Activated CD8-positive, alpha-beta memory T cell treated with anti-CD3 and anti-CD28 coated beads, Interleukin-2, amount 10 ng/mL, durations not matched to agents 7 days and 5 days (primary cell): ENCODE results near the gene RNF224. TPM values are rescaled to one million over a fixed set of nuclear protein-coding genes. Genes with fewer than 3 reads are reported as not detected.

Source experiments
- ATAC-seq: fragments of 150-1000 bp; cut with Tn5 transposase; one replicate; pipeline ENCODE4 v1.10.0; 2021; ENCODE audit warnings: moderate library complexity
- CTCF ChIA-PET: fragments of 350-600 bp; sonication (Branson Sonifier 250); formaldehyde crosslinking; loops from one replicate; lab custom pipeline; 2021; ENCODE audit warnings: antibody characterized with exemption; lab: Charles Lee
- DNase-seq: peaks from one replicate; pipeline ENCODE4 v3.0.0-alpha.2; 2020
- H3K27ac Mint-ChIP-seq: one replicate; pipeline ENCODE4 v1.8.0; 2021; ENCODE audit warnings: mild to moderate bottlenecking, mixed read lengths
- H3K27me3 Mint-ChIP-seq: one replicate; pipeline ENCODE4 v1.8.0; 2021; ENCODE audit warnings: mixed read lengths
- H3K36me3 Mint-ChIP-seq: one replicate; pipeline ENCODE4 v1.8.0; 2021; ENCODE audit warnings: mild to moderate bottlenecking, mixed read lengths
- H3K4me1 Mint-ChIP-seq: one replicate; pipeline ENCODE4 v1.8.0; 2021; ENCODE audit warnings: mixed read lengths
- H3K4me3 Mint-ChIP-seq: one replicate; pipeline ENCODE4 v1.8.0; 2021; ENCODE audit warnings: mild to moderate bottlenecking, moderate library complexity, mixed read lengths
- H3K9me3 Mint-ChIP-seq: one replicate; pipeline ENCODE4 v1.8.0; 2022; ENCODE audit warnings: low read depth, mixed read lengths
- total RNA-seq, 2 experiments: library from RNA; stranded (reverse); gene quantifications; one replicate each; pipeline ENCODE4 v1.2.3, GENCODE V29; 2021

RNF224 gene
- total RNA-seq, 2 experiments from 2014 or later, result not detected

DNA sequence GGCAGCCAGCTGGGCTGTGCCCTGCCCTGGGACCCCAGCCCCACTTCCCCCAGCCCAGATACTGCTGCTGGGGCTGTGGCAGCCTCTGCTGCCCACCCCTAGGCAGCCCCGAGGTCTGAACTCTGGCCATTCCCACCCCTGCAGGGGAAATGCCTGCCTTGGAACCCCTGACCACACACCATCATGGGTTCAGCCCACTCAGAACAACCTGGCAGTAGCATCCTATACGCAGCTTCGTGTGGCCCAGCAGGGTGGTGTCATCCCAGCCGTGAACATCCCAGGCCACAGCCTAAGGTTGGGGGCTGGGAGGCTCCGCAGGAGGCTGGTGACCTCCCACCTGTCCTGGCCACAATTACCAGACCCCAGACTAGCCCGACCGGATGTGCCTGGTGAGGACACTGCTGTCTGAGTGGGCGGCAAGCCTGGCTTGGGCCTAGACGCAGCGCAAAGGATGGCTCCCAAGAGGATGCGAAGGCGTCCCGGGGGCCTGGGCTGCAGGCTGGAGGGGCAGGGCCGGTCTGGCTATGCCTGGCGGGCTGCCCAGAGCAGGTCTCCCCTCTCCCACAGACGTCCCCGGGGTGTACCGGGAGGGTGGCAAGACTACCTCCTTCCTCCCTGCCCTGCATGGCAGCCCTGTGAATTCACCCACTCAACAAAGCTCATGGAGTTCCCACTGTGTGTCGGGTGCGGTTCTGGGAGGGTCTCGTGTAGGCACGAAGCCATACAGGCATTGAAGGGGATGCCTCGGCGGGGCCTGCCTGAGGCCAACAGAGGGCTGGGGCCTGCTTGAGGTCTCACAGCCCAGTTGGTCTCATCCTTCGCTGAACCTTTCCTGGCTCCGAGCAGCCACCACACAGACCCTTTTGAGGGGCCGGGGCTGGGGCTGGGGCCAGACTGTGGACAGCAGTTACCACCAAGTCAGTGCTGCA lies 1.9 kb downstream of the RNF224 start:
- H3K27ac Mint-ChIP-seq, result no peak overlapping the region
- no peaks in the 10 kb centered on the region for H3K36me3 Mint-ChIP-seq
- CTCF ChIA-PET, result interaction anchor here (0.6 to 3.2 kb wide), 6 partner anchors 11 to 284 kb away, joined by 3 to 19 read pairs (median 4); partner anchors contain the start of genes ANAPC2 and SSNA1

GRCh38 chr9:137229903-137230704 lies 2.8 kb downstream of the RNF224 start:
- no peaks in the 10 kb centered on the region for H3K9me3 Mint-ChIP-seq
- H3K4me3 Mint-ChIP-seq, result no peak overlapping the region
- CTCF ChIA-PET, result interaction anchor here (0.9 to 2.3 kb wide), 6 partner anchors 10 to 184 kb away, joined by 3 to 7 read pairs (median 4); partner anchors contain the start of genes ANAPC2 and SSNA1

More for the DNA sequence above, 1.9 kb downstream of the RNF224 start:
- ATAC-seq, result no peak
- Mint-ChIP-seq H3K9me3 (no peaks in the 10 kb centered on the region), H3K4me3 (no peak overlapping the region), H3K27me3 (no peaks in the 10 kb centered on the region), H3K4me1 (peaks cover 11% of the 10 kb centered on the region)
- DNase-seq, result no peak

GRCh38 chr9:137230705-137231371 lies 3.5 kb downstream of the RNF224 start, which contains the start of gene SLC34A3:
Gene SLC34A3, plus strand, starts transcription at chr9:137230901. Its CDS starts 802 bp downstream, at chr9:137231703.
- H3K4me1 Mint-ChIP-seq, result peaks cover 2% of the 10 kb centered on the region
- H3K27ac Mint-ChIP-seq, result no peak within 1 kb of the TSS
- H3K4me3 Mint-ChIP-seq, result no peak within 1 kb of the TSS
- no peaks in the 10 kb centered on the region for H3K27me3 Mint-ChIP-seq
- CTCF ChIA-PET, result interaction anchor here (0.9 to 2.3 kb wide), 6 partner anchors 9 to 184 kb away, joined by 3 to 7 read pairs (median 4); partner anchors contain the start of genes ANAPC2 and SSNA1
- no peaks in the 10 kb centered on the region for H3K9me3 Mint-ChIP-seq
- no peaks in the 10 kb centered on the region for H3K36me3 Mint-ChIP-seq
- ATAC-seq, result no peak
- DNase-seq, result no peak

More at GRCh38 chr9:137229903-137230704, 2.8 kb downstream of the RNF224 start:
- H3K4me1 Mint-ChIP-seq, result peaks cover 6% of the 10 kb centered on the region
- DNase-seq (no peak), ATAC-seq (no peak)
- no peaks in the 10 kb centered on the region for H3K27me3 Mint-ChIP-seq
- no peaks in the 10 kb centered on the region for H3K36me3 Mint-ChIP-seq
- H3K27ac Mint-ChIP-seq, result no peak overlapping the region

DNA sequence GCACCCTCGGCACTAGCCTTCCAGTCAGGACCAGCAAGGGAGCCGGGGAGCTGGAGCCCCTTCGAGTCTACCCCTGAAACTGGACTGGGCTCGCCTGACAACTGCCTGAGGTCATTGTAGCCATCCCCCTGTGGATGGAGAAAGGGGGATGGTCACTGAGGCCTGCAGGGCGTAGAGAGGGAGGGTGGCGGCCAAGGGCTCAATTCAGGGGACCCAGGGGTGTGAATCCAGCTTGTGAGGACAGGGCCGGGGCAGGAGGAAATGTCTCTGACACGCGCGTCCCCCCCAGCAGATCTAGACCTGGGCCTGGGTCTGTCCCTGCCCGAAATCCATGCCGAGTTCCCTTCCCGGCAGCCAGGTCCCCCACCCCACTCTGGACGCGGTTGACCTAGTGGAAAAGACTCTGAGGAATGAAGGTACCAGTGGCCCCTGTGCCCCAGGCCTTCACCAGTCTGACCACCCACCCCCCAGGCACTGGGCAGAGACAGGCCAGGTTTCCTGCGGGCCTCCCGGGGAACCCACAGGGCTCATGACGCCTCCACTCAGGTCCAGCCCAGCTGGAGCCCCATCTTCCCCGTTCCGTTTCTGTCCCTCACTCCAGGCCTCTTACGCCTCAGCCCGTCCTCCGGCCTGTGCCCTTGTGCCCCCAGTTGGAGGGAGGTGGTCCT lies 4.2 kb downstream of the RNF224 start:
- no peaks in the 10 kb centered on the region for H3K27me3 Mint-ChIP-seq
- no peak for DNase-seq
- H3K27ac Mint-ChIP-seq, result no peak overlapping the region
- peaks cover 2% of the 10 kb centered on the region for H3K4me1 Mint-ChIP-seq
- H3K36me3 Mint-ChIP-seq, result no peaks in the 10 kb centered on the region
- no peak overlapping the region for H3K4me3 Mint-ChIP-seq
- CTCF ChIA-PET, result interaction anchor here (1.6 to 2.3 kb wide), 2 partner anchors 9 to 136 kb away, joined by 5 to 7 read pairs; no protein-coding TSS in a partner anchor
- no peak for ATAC-seq
- H3K9me3 Mint-ChIP-seq, result no peaks in the 10 kb centered on the region

DNA sequence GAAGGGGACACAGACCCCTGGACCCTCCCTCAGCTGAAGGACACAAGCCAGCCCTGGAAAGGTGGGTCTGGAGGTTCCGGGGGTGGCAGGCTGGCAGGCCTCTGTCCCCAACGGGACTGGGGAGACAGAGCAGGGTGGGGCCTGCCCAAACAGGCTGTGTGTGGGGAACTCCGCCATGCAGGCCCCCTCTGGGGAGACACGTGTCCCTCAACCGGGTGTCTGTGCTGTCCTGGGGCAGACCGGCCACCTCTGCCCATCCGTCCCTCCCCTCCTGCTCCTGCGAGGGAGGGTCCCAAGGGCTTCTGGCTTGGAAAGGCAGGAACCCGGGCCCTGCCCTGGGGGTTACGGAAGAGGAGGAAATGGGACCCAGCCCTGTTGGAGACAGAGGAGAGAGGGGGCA lies 4.8 kb downstream of the RNF224 start:
- Mint-ChIP-seq H3K4me1 (peaks cover 2% of the 10 kb centered on the region), H3K9me3 (no peaks in the 10 kb centered on the region), H3K27me3 (no peaks in the 10 kb centered on the region), H3K4me3 (no peak overlapping the region), H3K27ac (no peak overlapping the region), H3K36me3 (no peaks in the 10 kb centered on the region)
- DNase-seq, result no peak
- CTCF ChIA-PET, result no interaction called here
- ATAC-seq, result no peak

- ATAC-seq, result no peak
- Mint-ChIP-seq H3K4me1 (peaks cover 2% of the 10 kb centered on the region), H3K4me3 (no peak overlapping the region), H3K9me3 (no peaks in the 10 kb centered on the region), H3K27ac (no peak overlapping the region), H3K27me3 (no peaks in the 10 kb centered on the region), H3K36me3 (no peaks in the 10 kb centered on the region)
- DNase-seq, result no peak
- CTCF ChIA-PET, result no interaction called here
These were observed 5.2 kb downstream of the RNF224 start for GRCh38 chr9:137232510-137232909.

GRCh38 chr9:137233143-137233980 lies 6.1 kb downstream of the RNF224 start:
- Mint-ChIP-seq H3K4me1 (peaks cover 3% of the 10 kb centered on the region), H3K27ac (no peak overlapping the region), H3K36me3 (no peaks in the 10 kb centered on the region), H3K9me3 (no peaks in the 10 kb centered on the region), H3K27me3 (no peaks in the 10 kb centered on the region), H3K4me3 (no peak overlapping the region)
- ATAC-seq (no peak), DNase-seq (no peak)
- CTCF ChIA-PET, result interaction anchor here (1.2 to 7.1 kb wide), 2 partner anchors 11 to 114 kb away, joined by 3 to 91 read pairs; partner anchors contain the start of genes DPP7 and RNF208

DNA sequence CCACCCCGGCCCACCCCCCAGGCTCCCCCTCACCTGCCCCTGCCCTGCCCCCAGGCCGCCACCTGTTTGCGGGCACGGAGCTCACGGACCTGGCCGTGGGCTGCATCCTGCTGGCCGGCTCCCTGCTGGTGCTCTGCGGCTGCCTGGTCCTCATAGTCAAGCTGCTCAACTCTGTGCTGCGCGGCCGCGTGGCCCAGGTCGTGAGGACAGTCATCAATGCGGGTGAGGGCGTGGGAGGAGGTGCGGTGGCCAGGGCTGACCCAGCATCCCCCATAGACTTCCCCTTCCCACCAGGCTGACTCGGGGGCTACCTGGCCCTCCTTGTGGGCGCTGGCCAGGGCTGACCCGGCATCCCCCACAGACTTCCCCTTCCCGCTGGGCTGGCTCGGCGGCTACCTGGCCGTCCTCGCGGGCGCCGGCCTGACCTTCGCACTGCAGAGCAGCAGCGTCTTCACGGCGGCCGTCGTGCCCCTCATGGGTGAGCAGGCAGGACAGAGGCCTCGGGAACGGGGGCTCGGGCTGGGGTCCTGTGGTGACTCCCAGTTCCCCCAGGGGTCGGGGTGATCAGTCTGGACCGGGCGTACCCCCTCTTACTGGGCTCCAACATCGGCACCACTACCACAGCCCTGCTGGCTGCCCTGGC lies 6.9 kb downstream of the RNF224 start:
- no peaks in the 10 kb centered on the region for H3K27me3 Mint-ChIP-seq
- no peak overlapping the region for H3K4me3 Mint-ChIP-seq
- no peak for ATAC-seq
- no peaks in the 10 kb centered on the region for H3K36me3 Mint-ChIP-seq
- CTCF ChIA-PET, result interaction anchor here (0.9 to 7.1 kb wide), 8 partner anchors 8 to 193 kb away, joined by 3 to 91 read pairs (median 4); partner anchors contain the start of genes ANAPC2, DPP7, NPDC1 and RNF208
- H3K27ac Mint-ChIP-seq, result no peak overlapping the region
- peaks cover 11% of the 10 kb centered on the region for H3K4me1 Mint-ChIP-seq
- DNase-seq, result no peak
- no peaks in the 10 kb centered on the region for H3K9me3 Mint-ChIP-seq

GRCh38 chr9:137234758-137235423 lies 7.6 kb downstream of the RNF224 start:
- no peaks in the 10 kb centered on the region for H3K9me3 Mint-ChIP-seq
- H3K27ac Mint-ChIP-seq, result no peak overlapping the region
- H3K4me1 Mint-ChIP-seq, result peaks cover 12% of the 10 kb centered on the region
- CTCF ChIA-PET, result interaction anchor here (0.9 to 7.1 kb wide), 8 partner anchors 9 to 192 kb away, joined by 3 to 91 read pairs (median 4); partner anchors contain the start of genes ANAPC2, DPP7, NPDC1 and RNF208
- H3K36me3 Mint-ChIP-seq, result no peaks in the 10 kb centered on the region
- ATAC-seq (no peak), DNase-seq (no peak)
- H3K27me3 Mint-ChIP-seq, result no peaks in the 10 kb centered on the region
- H3K4me3 Mint-ChIP-seq, result no peak overlapping the region

DNA sequence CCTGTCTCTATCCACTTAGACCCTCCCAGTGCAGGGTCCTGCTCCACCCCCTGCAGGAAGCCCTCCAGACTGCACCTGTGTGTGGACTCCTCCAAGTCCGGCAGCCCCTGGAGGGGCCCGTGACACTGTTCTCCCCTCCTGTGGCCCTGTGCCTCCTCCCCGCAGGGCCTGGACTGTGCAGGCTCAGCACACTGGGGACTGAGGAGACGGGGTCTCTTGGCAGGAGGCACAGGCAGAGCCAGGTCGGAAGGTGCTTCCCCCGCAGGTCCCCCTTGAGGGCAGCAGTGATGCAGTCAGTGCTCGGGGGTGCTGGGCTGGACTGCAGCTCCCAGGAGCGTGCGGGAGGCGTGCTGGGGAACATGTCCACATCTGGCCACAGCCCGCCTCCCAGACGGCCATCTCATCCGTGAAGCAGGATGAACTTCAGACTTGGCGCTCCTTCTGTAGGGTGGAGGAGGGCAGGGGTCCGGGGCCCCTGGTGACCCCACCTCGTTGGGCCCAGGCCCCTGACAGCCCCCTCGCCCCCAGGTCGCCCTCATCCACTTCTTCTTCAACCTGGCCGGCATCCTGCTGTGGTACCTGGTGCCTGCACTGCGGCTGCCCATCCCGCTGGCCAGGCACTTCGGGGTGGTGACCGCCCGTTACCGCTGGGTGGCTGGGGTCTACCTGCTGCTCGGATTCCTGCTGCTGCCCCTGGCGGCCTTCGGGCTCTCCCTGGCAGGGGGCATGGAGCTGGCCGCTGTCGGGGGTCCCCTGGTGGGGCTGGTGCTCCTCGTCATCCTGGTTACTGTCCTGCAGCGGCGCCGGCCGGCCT lies 8.3 kb downstream of the RNF224 start:
- H3K27ac Mint-ChIP-seq, result no peak overlapping the region
- H3K9me3 Mint-ChIP-seq, result no peaks in the 10 kb centered on the region
- H3K4me1 Mint-ChIP-seq, result peaks cover 12% of the 10 kb centered on the region
- no peaks in the 10 kb centered on the region for H3K36me3 Mint-ChIP-seq
- CTCF ChIA-PET, result interaction anchor here (0.9 to 7.1 kb wide), 27 partner anchors 10 to 392 kb away, joined by 3 to 110 read pairs (median 6); partner anchors contain the start of genes ANAPC2, CYSRT1, DPP7 and MAN1B1
- no peak overlapping the region for H3K4me3 Mint-ChIP-seq
- DNase-seq (no peak), ATAC-seq (no peak)
- no peaks in the 10 kb centered on the region for H3K27me3 Mint-ChIP-seq
